Endothelial cell of umbilical vein (primary cell): ENCODE results near the gene SLC5A2. TPM values are rescaled to one million over a fixed set of nuclear protein-coding genes. Genes with fewer than 3 reads are reported as not detected.

ENCODE experiments used
- BruUV-seq: library from RNA; stranded (reverse); fragments of 400-500 nt; replicated peaks from 2 replicates; lab custom pipeline; 2021; lab: Mats Ljungman, UMichigan
- CTCF ChIA-PET: fragments of 300-600, 350-600 bp; sonication (Branson Sonifier 250); formaldehyde crosslinking; loops from one replicate; lab custom pipeline; 2021; ENCODE audit warnings: antibody characterized with exemption, inconsistent platforms; lab: Charles Lee
- POLR2A ChIA-PET: fragments of 300-600, 350-600 bp; sonication (Branson Sonifier 250); formaldehyde crosslinking; loops from one replicate; lab custom pipeline; 2021; ENCODE audit warnings: antibody characterized with exemption, inconsistent platforms; lab: Charles Lee
- DNase-seq: peaks from one replicate; pipeline ENCODE4 v3.0.0-alpha.2; 2011; ENCODE audit warnings: low read depth, low spot score
- FAIRE-seq: peaks from 2 replicates; lab custom pipeline; 2011; peaks lifted over from hg19 to GRCh38; lab: Jason Lieb, UNC
- H2AFZ ChIP-seq: 2 replicates; pipeline ENCODE4 v1.6.0; 2012; ENCODE audit warnings: low read depth, low read length, control low read depth, inconsistent platforms
- H3K27ac ChIP-seq: 2 replicates; pipeline ENCODE4 v1.5.1; 2011; ENCODE audit warnings: low read depth, mild to moderate bottlenecking, control low read depth, low read length, moderate library complexity; ENCODE audit not compliant: insufficient read depth
- H3K27me3 ChIP-seq, 2 experiments: 2 replicates each; pipeline versions ENCODE4 v1.6.0 to v1.6.1; 2011; ENCODE audit warnings: low read length in 2 of 2, mixed read lengths in 1 of 2; ENCODE audit not compliant: control insufficient read depth in 2 of 2, insufficient read depth in 2 of 2
- H3K36me3 ChIP-seq, 2 experiments: 2 replicates in 1 of 2; 3 replicates in 1 of 2; pipeline ENCODE4 v1.5.1; 2011; ENCODE audit warnings: low read length in 2 of 2, mild to moderate bottlenecking in 1 of 2, moderate library complexity in 1 of 2; ENCODE audit not compliant: control insufficient read depth in 2 of 2, insufficient read depth in 2 of 2; ENCODE audit errors: extremely low read depth in 1 of 2
- H3K4me1 ChIP-seq: 3 replicates; pipeline ENCODE4 v1.5.1; 2011; ENCODE audit warnings: mild to moderate bottlenecking, low read length; ENCODE audit not compliant: control insufficient read depth, insufficient read depth; ENCODE audit errors: extremely low read depth
- H3K4me2 ChIP-seq: 2 replicates; pipeline ENCODE4 v1.6.1; 2011; ENCODE audit warnings: low read length, control low read depth, mixed read lengths; ENCODE audit not compliant: insufficient read depth
- H3K4me3 ChIP-seq, 3 experiments: fragments of 200-600 bp in 1 of 3; sonication (generic), shearing (Covaris generic) in 1 of 3; replicated peaks in 1 of 3; 2 replicates each; pipeline ENCODE4 v1.5.1; 2011 to 2016; ENCODE audit warnings: control low read depth in 3 of 3, low read length in 3 of 3, mild to moderate bottlenecking in 2 of 3, inconsistent platforms in 1 of 3, low read depth in 1 of 3, moderate library complexity in 1 of 3; ENCODE audit not compliant: insufficient read depth in 1 of 3
- H3K79me2 ChIP-seq: 2 replicates; pipeline ENCODE4 v1.6.0; 2012; ENCODE audit warnings: low read length, inconsistent platforms; ENCODE audit not compliant: control insufficient read depth, insufficient read depth
- H3K9ac ChIP-seq: replicated peaks from 2 replicates; pipeline ENCODE3; 2011; ENCODE audit warnings: low read length, control low read depth; ENCODE audit not compliant: insufficient read depth; ENCODE audit errors: extremely low read depth
- H3K9me1 ChIP-seq: replicated peaks from 3 replicates; pipeline ENCODE4 v1.6.0; 2011; ENCODE audit warnings: mild to moderate bottlenecking, low read length; ENCODE audit not compliant: control insufficient read depth, insufficient read depth; ENCODE audit errors: extremely low read depth
- H3K9me3 ChIP-seq: replicated peaks from 2 replicates; pipeline ENCODE4 v1.5.1; 2012; ENCODE audit warnings: low read length, inconsistent platforms; ENCODE audit not compliant: control insufficient read depth, insufficient read depth
- H4K20me1 ChIP-seq: replicated peaks from 2 replicates; pipeline ENCODE3; 2011; ENCODE audit warnings: mild to moderate bottlenecking, low read length; ENCODE audit not compliant: control insufficient read depth, insufficient read depth; ENCODE audit errors: extremely low read depth
- CTCF ChIP-seq, 2 donors: IDR thresholded peaks; 1 replicate in 1 of 2; 2 replicates in 1 of 2; pipeline ENCODE4 v1.5.1; 2011; ENCODE audit warnings: low read length in 2 of 2, mild to moderate bottlenecking in 2 of 2, moderate library complexity in 2 of 2, control low read depth in 1 of 2, inconsistent platforms in 1 of 2, low read depth in 1 of 2; ENCODE audit not compliant: insufficient read depth in 1 of 2; ENCODE audit errors: extremely low read depth in 1 of 2
- EZH2 ChIP-seq: IDR thresholded peaks from 2 replicates; pipeline ENCODE4 v1.6.1; 2012; ENCODE audit warnings: borderline replicate concordance, low read depth, mild to moderate bottlenecking, moderate library complexity, low read length, inconsistent platforms; ENCODE audit not compliant: severe bottlenecking
- FOS ChIP-seq: IDR thresholded peaks from 2 replicates; pipeline ENCODE4 v1.6.1; 2011; ENCODE audit warnings: mild to moderate bottlenecking, low read length, moderate library complexity, borderline replicate concordance; ENCODE audit not compliant: insufficient read depth
- GATA2 ChIP-seq: IDR thresholded peaks from 2 replicates; pipeline ENCODE4 v1.7.0; 2011; ENCODE audit warnings: low read depth, mild to moderate bottlenecking, moderate library complexity, mixed read lengths, low read length; ENCODE audit not compliant: insufficient read length, insufficient read depth
- JUN ChIP-seq: IDR thresholded peaks from 2 replicates; pipeline ENCODE4 v1.6.1; 2011; ENCODE audit warnings: borderline replicate concordance, low read depth; ENCODE audit not compliant: insufficient read length, insufficient read depth
- POLR2A ChIP-seq: IDR thresholded peaks from 2 replicates; pipeline ENCODE4 v1.6.1; 2012; ENCODE audit warnings: low read depth, mild to moderate bottlenecking, control low read depth, low read length
- dilution Hi-C: fragments of 300-500 bp; cut with MboI; formaldehyde crosslinking; loops from one replicate; pipeline ENCODE4 v1.15.0; 2019; ENCODE audit warnings: low sequenced_read_pairs; ENCODE audit not compliant: extremely low pct_ligation_motif_present
- intact Hi-C: fragments of 100-400 bp; cut with micrococcal nuclease; formaldehyde crosslinking; loops from one replicate; pipeline ENCODE4 v1.10.0; 2022
- polyA plus RNA-seq, 4 experiments: library from polyadenylated mRNA; depleted of rRNA in 3 of 4; stranded (reverse) in 3 of 4; unstranded in 1 of 4; fragments of >200 nt; gene quantifications; 2 replicates each; pipeline versions ENCODE4 v1.2.1 to v1.2.3, GENCODE V29; 2011 to 2012; ENCODE audit warnings: missing spikeins in 1 of 4
- total RNA-seq: library from RNA; stranded (reverse); gene quantifications from 2 replicates; pipeline ENCODE4 v1.2.3, GENCODE V29; 2021

The SLC5A2 gene
- total and polyA plus RNA-seq, 2 donors (not counting 3 experiments of a cell fraction or from before 2014, with no cell fraction given), result 0.03 TPM; not detected in 1

DNA sequence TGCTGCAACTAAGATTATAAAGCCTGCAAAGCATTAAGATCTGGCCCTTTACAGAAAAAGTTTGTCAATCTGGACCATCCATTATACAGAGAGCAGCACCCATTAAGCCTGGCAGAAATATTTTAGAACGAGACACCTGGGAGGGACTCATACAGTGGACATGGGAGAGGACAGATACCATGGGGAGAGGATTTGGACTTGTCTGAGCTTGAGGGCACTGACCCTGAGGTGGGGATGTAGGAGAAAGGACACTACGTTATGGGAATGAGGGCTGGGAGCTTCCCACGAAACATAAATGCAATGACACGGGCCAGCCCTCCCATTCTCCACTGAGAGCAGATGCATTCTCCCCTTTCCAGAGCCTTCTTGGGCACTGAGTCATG is 19.0 kb downstream of the SLC5A2 start:
- no peak overlapping the region for H3K4me3 ChIP-seq
- dilution Hi-C loops, result no loop called here
- DNase-seq, result no peak
- TF ChIP-seq CTCF (IDR thresholded peaks at IDR 0.05; ENCODE audit: extremely low read depth in 1 of 2, insufficient read depth in 1 of 2, low read depth in 1 of 2, low read length in 2 of 2) (no peak), EZH2 (no peak), GATA2 (no peak), FOS (no peak), POLR2A (no peak)
- H3K9ac ChIP-seq, result no peak overlapping the region
- intact Hi-C loops, result loop anchor here (10.0 kb wide), 1 partner anchor 363 kb away; no protein-coding TSS in a partner anchor
- ChIA-PET CTCF (no interaction called here), POLR2A (no interaction called here)
- no peak overlapping the region for H2AFZ ChIP-seq
- peaks cover 2% of the 10 kb centered on the region for H3K79me2 ChIP-seq
- H3K4me2 ChIP-seq, result no peak overlapping the region
- no peaks in the 10 kb centered on the region for H3K9me1 ChIP-seq
- peaks cover 12% of the 10 kb centered on the region for H3K4me1 ChIP-seq
- no peaks in the 10 kb centered on the region for H3K27me3 ChIP-seq
- H3K27ac ChIP-seq, result no peak overlapping the region
- H4K20me1 ChIP-seq, result no peaks in the 10 kb centered on the region
- no peaks in the 10 kb centered on the region for H3K9me3 ChIP-seq
- H3K36me3 ChIP-seq, result peaks cover 2 to 3% of the 10 kb centered on the region in 2 experiments
- BruUV-seq, result no TSS peak
- no peak for FAIRE-seq

DNA sequence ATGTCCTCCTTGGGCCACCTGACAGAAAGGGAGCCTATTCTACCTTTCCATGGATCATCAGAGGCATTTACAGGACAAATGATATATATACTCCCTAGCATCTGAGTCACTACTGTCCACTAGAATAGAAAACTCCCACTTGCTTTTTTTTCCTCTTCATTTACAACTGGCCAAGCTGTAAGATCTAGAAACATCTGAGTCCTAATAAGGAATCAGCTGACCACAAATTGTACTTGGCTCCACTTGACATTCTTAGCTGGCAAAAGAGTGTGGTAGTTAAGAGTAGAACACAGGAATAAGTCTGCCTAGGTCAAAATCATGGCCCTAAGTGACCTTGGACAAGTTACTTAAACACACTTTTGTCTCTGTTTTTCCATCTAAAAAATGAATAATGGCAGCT is 20.1 kb downstream of the SLC5A2 start:
- H4K20me1 ChIP-seq, result no peaks in the 10 kb centered on the region
- no peaks in the 10 kb centered on the region for H3K27me3 ChIP-seq
- no peak for TF ChIP-seq FOS
- TF ChIP-seq EZH2, result no peak
- no peak for TF ChIP-seq JUN
- TF ChIP-seq CTCF (IDR thresholded peaks at IDR 0.05; ENCODE audit: extremely low read depth in 1 of 2, insufficient read depth in 1 of 2, low read depth in 1 of 2, low read length in 2 of 2), result no peak
- TF ChIP-seq POLR2A, result no peak
- POLR2A ChIA-PET, result no interaction called here
- CTCF ChIA-PET, result no interaction called here
- no peak overlapping the region for H3K4me2 ChIP-seq
- H3K4me1 ChIP-seq, result peaks cover 19% of the 10 kb centered on the region
- peaks cover 2 to 3% of the 10 kb centered on the region in 2 experiments for H3K36me3 ChIP-seq
- no peak overlapping the region for H3K9ac ChIP-seq
- DNase-seq (no peak), FAIRE-seq (no peak)
- H3K9me3 ChIP-seq, result no peaks in the 10 kb centered on the region
- no peaks in the 10 kb centered on the region for H3K9me1 ChIP-seq
- peaks cover 12% of the 10 kb centered on the region for H3K79me2 ChIP-seq
- dilution Hi-C loops (no loop called here), intact Hi-C loops (loop anchor here (10.0 kb wide), 1 partner anchor 362 kb away; no protein-coding TSS in a partner anchor)
- no peak overlapping the region for H3K27ac ChIP-seq
- H2AFZ ChIP-seq, result no peak overlapping the region
- no TSS peak for BruUV-seq
- H3K4me3 ChIP-seq, result no peak overlapping the region
